Common myeloid progenitor, CD34-positive (primary cell): ENCODE measurements around the gene C16orf54. TPM values are rescaled to one million over a fixed set of nuclear protein-coding genes. Genes with fewer than 3 reads are reported as not detected.
A peak's percentile ranks its signal among the peaks of the same experiment; 100 is the strongest.
"Not testable (repeated sequence)": the region's sequence is repeated elsewhere in the genome, so short reads cannot be mapped to it uniquely, and the experiment has no call there.

Source experiments
- CTCF ChIA-PET: fragments of 350-600 bp; sonication (Branson Sonifier 250); formaldehyde crosslinking; loops from one replicate; lab custom pipeline; 2021; ENCODE audit warnings: antibody characterized with exemption; lab: Charles Lee
- POLR2A ChIA-PET: fragments of 350-600 bp; sonication (Branson Sonifier 250); formaldehyde crosslinking; loops from one replicate; lab custom pipeline; 2021; ENCODE audit warnings: antibody characterized with exemption; lab: Charles Lee
- DNase-seq, 3 donors: peaks; one replicate each; pipeline versions ENCODE4 v3.0.0 to v3.0.0-alpha.2; 2013
- H3K27ac ChIP-seq, 2 experiments: 1 replicate in 1 of 2; 2 replicates in 1 of 2; pipeline ENCODE4 v1.7.0; 2013; ENCODE audit warnings: inconsistent platforms in 2 of 2, low read length in 2 of 2, mild to moderate bottlenecking in 2 of 2, low read depth in 1 of 2, moderate library complexity in 1 of 2; ENCODE audit not compliant: severe bottlenecking in 2 of 2, insufficient read depth in 1 of 2, poor library complexity in 1 of 2
- H3K27me3 ChIP-seq, 5 experiments: replicated peaks in 2 of 5; 1 replicate in 3 of 5; 2 replicates in 2 of 5; pipeline versions ENCODE4 v1.6.1 to v1.7.0; 2013; ENCODE audit warnings: low read length in 4 of 5, mild to moderate bottlenecking in 2 of 5, moderate library complexity in 2 of 5, inconsistent platforms in 1 of 5; ENCODE audit not compliant: insufficient read depth in 5 of 5, control insufficient read depth in 4 of 5
- H3K36me3 ChIP-seq, 4 experiments: 1 replicate in 2 of 4; 2 replicates in 2 of 4; pipeline versions ENCODE4 v1.6.1 to v1.7.0; 2013; ENCODE audit warnings: low read length in 3 of 4, control low read depth in 1 of 4, mild to moderate bottlenecking in 1 of 4; ENCODE audit not compliant: control insufficient read depth in 4 of 4, insufficient read depth in 4 of 4
- H3K4me1 ChIP-seq, 4 experiments: 1 replicate in 3 of 4; 2 replicates in 1 of 4; pipeline versions ENCODE4 v1.6.1 to v1.7.1; 2013; ENCODE audit warnings: low read length in 3 of 4, mild to moderate bottlenecking in 3 of 4, control low read depth in 1 of 4, inconsistent platforms in 1 of 4, moderate library complexity in 1 of 4; ENCODE audit not compliant: control insufficient read depth in 4 of 4, insufficient read depth in 4 of 4; ENCODE audit errors: control extremely low read depth in 1 of 4
- H3K4me3 ChIP-seq, 7 experiments: 1 replicate in 4 of 7; 2 replicates in 3 of 7; pipeline versions ENCODE4 v1.5.1 to v1.7.0; 2013; ENCODE audit warnings: mild to moderate bottlenecking in 7 of 7, low read length in 6 of 7, moderate library complexity in 6 of 7, inconsistent platforms in 2 of 7, low read depth in 2 of 7, control low read depth in 1 of 7; ENCODE audit not compliant: insufficient read depth in 4 of 7, control insufficient read depth in 1 of 7; ENCODE audit errors: extremely low read depth in 1 of 7
- H3K9me3 ChIP-seq, 5 experiments: 1 replicate in 4 of 5; 2 replicates in 1 of 5; pipeline versions ENCODE4 v1.6.1 to v1.7.1; 2013; ENCODE audit warnings: low read length in 4 of 5, mild to moderate bottlenecking in 2 of 5, inconsistent platforms in 1 of 5, low read depth in 1 of 5, moderate library complexity in 1 of 5; ENCODE audit not compliant: control insufficient read depth in 4 of 5, insufficient read depth in 2 of 5; ENCODE audit errors: control extremely low read depth in 1 of 5
- WGBS: methylation state at CpG from one replicate; pipeline ENCODE4 v1.1.5; 2013; ENCODE audit not compliant: insufficient coverage; 5-methylcytosine and 5-hydroxymethylcytosine counted together
- polyA plus RNA-seq: library from polyadenylated mRNA; unstranded; fragments of 120-200 nt; gene quantifications from one replicate; pipeline ENCODE4 v1.2.1, GENCODE V29; 2013

The C16orf54 gene
- 45.3 TPM for polyA plus RNA-seq

- POLR2A ChIA-PET: interaction anchor here (0.5 to 1.2 kb wide), 7 partner anchors 13 to 70 kb away, joined by 3 read pairs; partner anchors contain the start of genes KIF22 and PAGR1
Measured at GRCh38 chr16:29745853-29746345, at the start of gene C16orf54. Gene C16orf54, minus strand, starts transcription at chr16:29745990. Its CDS starts 1,039 bp downstream, at chr16:29744951.

DNA sequence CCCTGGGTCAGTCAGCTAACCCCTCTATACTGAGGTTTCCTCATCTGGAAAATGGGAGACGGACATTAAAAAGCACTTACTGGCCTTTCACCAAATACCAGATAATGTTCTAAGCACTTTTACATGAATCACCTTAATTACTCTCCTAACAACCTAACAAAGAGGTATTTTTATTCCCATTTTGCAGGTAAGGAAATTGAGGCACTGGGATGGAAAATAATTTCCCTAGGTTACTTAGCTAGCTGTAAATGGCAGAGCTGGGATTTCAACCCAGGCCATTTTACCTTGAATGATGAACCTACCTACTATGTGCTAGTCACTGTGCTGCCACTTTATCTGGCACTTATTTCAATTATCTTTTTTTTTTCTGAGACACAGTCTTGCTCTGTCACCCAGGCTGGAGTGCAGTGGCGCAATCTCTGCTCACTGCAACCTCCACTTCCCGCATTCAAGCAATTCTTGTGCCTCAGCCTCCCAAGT lies 48.5 kb upstream of the C16orf54 start:
- Histone ChIP-seq H3K27me3 (no peaks in the 10 kb centered on the region), H3K4me3 (no peak overlapping the region), H3K36me3 (peaks cover 6 to 51% (median 26%) of the 10 kb centered on the region in 4 experiments), H3K27ac (peak overlapping the region in 1 of 2 experiments; percentile 30), H3K9me3 (no peaks in the 10 kb centered on the region), H3K4me1 (peaks cover 12 to 33% (median 25%) of the 10 kb centered on the region in 4 experiments)
- POLR2A ChIA-PET: interaction anchor here (1.7 kb wide), 1 partner anchor 10 kb away, joined by 6 read pairs; no protein-coding TSS in a partner anchor
- CTCF ChIA-PET: interaction anchor here (1.8 to 3.0 kb wide), 3 partner anchors 10 to 45 kb away, joined by 5 to 19 read pairs (median 7); no protein-coding TSS in a partner anchor
- WGBS: 83% methylated on average over 2 of the region's 3 CpGs
- DNase-seq: no peak

More at GRCh38 chr16:29745853-29746345, at the start of gene C16orf54:
- DNase-seq: peak; percentile 98 to 99 (median 99)
- Histone ChIP-seq H3K9me3 (no peaks in the 10 kb centered on the region), H3K4me3 (peak within 1 kb of the TSS; percentile 44 to 89 (median 85)), H3K27ac (peak within 1 kb of the TSS; percentile 98 to 99), H3K27me3 (no peaks in the 10 kb centered on the region), H3K4me1 (peaks cover 5 to 62% (median 46%) of the 10 kb centered on the region in 4 experiments), H3K36me3 (peaks cover 0 to 34% (median 16%) of the 10 kb centered on the region in 4 experiments)
- CTCF ChIA-PET: interaction anchor here (0.6 to 2.5 kb wide), 5 partner anchors 16 to 62 kb away, joined by 3 to 8 read pairs (median 3); no protein-coding TSS in a partner anchor
- 0% methylated on average over 9 of the region's 12 CpGs for WGBS

DNA sequence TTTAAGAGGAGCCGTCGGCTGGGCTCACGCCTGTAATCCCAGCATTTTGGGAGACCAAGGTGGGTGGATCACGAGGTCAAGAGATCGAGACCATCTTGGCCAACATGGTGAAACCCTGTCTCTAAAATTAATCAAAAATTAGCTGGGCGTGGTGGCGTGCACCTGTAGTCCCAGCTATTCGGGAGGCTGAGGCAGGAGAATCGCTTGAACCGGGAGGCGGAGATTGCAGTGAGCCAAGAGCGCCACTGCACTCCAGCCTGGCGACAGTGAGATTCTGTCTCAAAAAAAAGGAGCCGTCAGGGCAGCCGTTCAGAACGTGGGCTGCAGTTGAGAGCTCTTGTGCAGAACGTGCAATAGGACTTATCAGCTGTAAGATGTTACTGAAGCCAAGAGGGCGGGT lies 47.4 kb upstream of the C16orf54 start:
- H3K27ac ChIP-seq, DNase-seq, H3K9me3 ChIP-seq, POLR2A ChIA-PET, H3K27me3 ChIP-seq: not testable (repeated sequence)
- CTCF ChIA-PET: interaction anchor here (3.0 kb wide), 1 partner anchor 11 kb away, joined by 19 read pairs; no protein-coding TSS in a partner anchor
- H3K4me1 ChIP-seq: peaks cover 12 to 33% (median 25%) of the 10 kb centered on the region in 4 experiments
- 97% methylated on average over 18 of the region's 18 CpGs for WGBS
- H3K4me3 ChIP-seq: peak overlapping the region in 1 of 7 experiments; percentile 6
- H3K36me3 ChIP-seq: peaks cover 0 to 40% (median 15%) of the 10 kb centered on the region in 4 experiments

- POLR2A ChIA-PET: interaction anchor here (0.7 kb wide), 1 partner anchor 149 kb away, joined by 4 read pairs; no protein-coding TSS in a partner anchor
- H3K9me3 ChIP-seq: no peaks in the 10 kb centered on the region
- no peak for DNase-seq
- H3K27me3 ChIP-seq: no peaks in the 10 kb centered on the region
- peak overlapping the region in 1 of 2 experiments; percentile 23 for H3K27ac ChIP-seq
- H3K4me3 ChIP-seq: peak overlapping the region in 6 of 7 experiments; percentile 82 to 100 (median 98)
- WGBS: 85% methylated on average over 7 of the region's 9 CpGs
- H3K4me1 ChIP-seq: peaks cover 12 to 33% (median 25%) of the 10 kb centered on the region in 4 experiments
- CTCF ChIA-PET: interaction anchor here (3.8 kb wide), 1 partner anchor 11 kb away, joined by 28 read pairs; no protein-coding TSS in a partner anchor
- H3K36me3 ChIP-seq: peaks cover 0 to 30% (median 5%) of the 10 kb centered on the region in 4 experiments
Measured at GRCh38 chr16:29791845-29792807, 46.3 kb upstream of the C16orf54 start.

- Histone ChIP-seq H3K4me1 (peaks cover 12 to 33% (median 25%) of the 10 kb centered on the region in 4 experiments), H3K27ac (peak overlapping the region; percentile 72 to 86), H3K9me3 (no peaks in the 10 kb centered on the region), H3K36me3 (peaks cover 0 to 20% (median 0%) of the 10 kb centered on the region in 4 experiments), H3K4me3 (peak overlapping the region; percentile 82 to 100 (median 97)), H3K27me3 (no peaks in the 10 kb centered on the region)
- WGBS: 3% methylated on average over 28 of the region's 31 CpGs
- no peak for DNase-seq
- ChIA-PET CTCF (interaction anchor here (0.7 to 3.8 kb wide), 9 partner anchors 12 to 91 kb away, joined by 3 to 28 read pairs (median 7); no protein-coding TSS in a partner anchor), POLR2A (interaction anchor here (1.0 to 1.8 kb wide), 5 partner anchors 13 to 46 kb away, joined by 3 to 10 read pairs (median 6); partner anchors contain the start of genes MAZ and ZG16)
Measured at GRCh38 chr16:29790949-29791844, 45.4 kb upstream of the C16orf54 start.
